ENCODE results near the gene PKP2. TPM values are rescaled to one million over a fixed set of nuclear protein-coding genes. Genes with fewer than 3 reads are reported as not detected.

Gene PKP2
- total RNA-seq, 1 experiment from 2014 or later: 18.4 TPM

GRCh38 chr12:32885831-32886230 is 10.7 kb downstream of the PKP2 start:
- no peak overlapping the region for H3K9ac ChIP-seq (ENCODE audit: extremely low read depth, insufficient read length, low read length)
- H2BK15ac ChIP-seq (ENCODE audit: low read depth, low read length): no peak overlapping the region
- Mint-ChIP-seq H3K27me3 (ENCODE audit: low read depth) (no peaks in the 10 kb centered on the region), H3K9me3 (no peaks in the 10 kb centered on the region), H3K4me3 (no peak overlapping the region), H3K4me1 (peaks cover 26 to 29% of the 10 kb centered on the region in 2 experiments), H3K27ac (no peak overlapping the region), H3K36me3 (ENCODE audit: insufficient read depth in 1 of 3, low read depth in 3 of 3) (no peaks in the 10 kb centered on the region)
- H3K4me2 ChIP-seq (ENCODE audit: insufficient read depth, insufficient read length, low read length): no peak overlapping the region
- no peak overlapping the region for H2AK5ac ChIP-seq (ENCODE audit: insufficient read length, low read length)
- WGBS (ENCODE audit: extremely low coverage, insufficient read length, low lambda C conversion rate): no CpG with 5 or more reads among the region's 4 CpGs
- H4K8ac ChIP-seq (replicated peaks; ENCODE audit: insufficient read length, low read depth, low read length): no peak overlapping the region
- no peak overlapping the region for H2BK12ac ChIP-seq (ENCODE audit: insufficient read length, low read depth, low read length)
- H3K9me3 ChIP-seq (ENCODE audit: control insufficient read depth, low read depth, low read length): no peaks in the 10 kb centered on the region
- no peak overlapping the region for H2BK120ac ChIP-seq (ENCODE audit: low read depth, low read length, poor library complexity, severe bottlenecking)
- no peak overlapping the region for H3K27ac ChIP-seq (ENCODE audit: insufficient read length, low read depth, low read length)
- no peak overlapping the region for H2AFZ ChIP-seq (ENCODE audit: low read length)
- peaks cover 3% of the 10 kb centered on the region for H3K79me1 ChIP-seq (ENCODE audit: insufficient read depth, low read depth, low read length, poor library complexity, severe bottlenecking)
- H4K20me1 ChIP-seq (ENCODE audit: control insufficient read depth, insufficient read depth, insufficient read length): no peaks in the 10 kb centered on the region
- no peak overlapping the region for H2BK20ac ChIP-seq (ENCODE audit: low read depth, low read length, poor library complexity, severe bottlenecking)
- H4K91ac ChIP-seq (ENCODE audit: insufficient read length, low read depth, low read length): no peak overlapping the region
- peaks cover 7% of the 10 kb centered on the region; the same call in 1 of the 2 replicates for H3K4me1 ChIP-seq (ENCODE audit: insufficient read depth, low read length)
- no peak overlapping the region for H3T11ph ChIP-seq (ENCODE audit: low read length)
- H3K27me3 ChIP-seq (ENCODE audit: insufficient read depth, low read length): no peaks in the 10 kb centered on the region
- no peaks in the 10 kb centered on the region for H3K23me2 ChIP-seq (ENCODE audit: insufficient read length, low read depth, low read length, poor library complexity, severe bottlenecking)
- H4K5ac ChIP-seq (ENCODE audit: insufficient read length, low read depth, low read length): no peak overlapping the region
- H3K4ac ChIP-seq (ENCODE audit: low read depth, low read length): no peak overlapping the region
- no peak overlapping the region for H3K23ac ChIP-seq (ENCODE audit: insufficient read length, low read depth, low read length)
- DNase-seq: no peak
- no peak overlapping the region for H3K56ac ChIP-seq (ENCODE audit: insufficient read length, low read depth, low read length)
- no peak overlapping the region for H3K14ac ChIP-seq (ENCODE audit: insufficient read depth, low read length)
- TF ChIP-seq, protein P1, sequence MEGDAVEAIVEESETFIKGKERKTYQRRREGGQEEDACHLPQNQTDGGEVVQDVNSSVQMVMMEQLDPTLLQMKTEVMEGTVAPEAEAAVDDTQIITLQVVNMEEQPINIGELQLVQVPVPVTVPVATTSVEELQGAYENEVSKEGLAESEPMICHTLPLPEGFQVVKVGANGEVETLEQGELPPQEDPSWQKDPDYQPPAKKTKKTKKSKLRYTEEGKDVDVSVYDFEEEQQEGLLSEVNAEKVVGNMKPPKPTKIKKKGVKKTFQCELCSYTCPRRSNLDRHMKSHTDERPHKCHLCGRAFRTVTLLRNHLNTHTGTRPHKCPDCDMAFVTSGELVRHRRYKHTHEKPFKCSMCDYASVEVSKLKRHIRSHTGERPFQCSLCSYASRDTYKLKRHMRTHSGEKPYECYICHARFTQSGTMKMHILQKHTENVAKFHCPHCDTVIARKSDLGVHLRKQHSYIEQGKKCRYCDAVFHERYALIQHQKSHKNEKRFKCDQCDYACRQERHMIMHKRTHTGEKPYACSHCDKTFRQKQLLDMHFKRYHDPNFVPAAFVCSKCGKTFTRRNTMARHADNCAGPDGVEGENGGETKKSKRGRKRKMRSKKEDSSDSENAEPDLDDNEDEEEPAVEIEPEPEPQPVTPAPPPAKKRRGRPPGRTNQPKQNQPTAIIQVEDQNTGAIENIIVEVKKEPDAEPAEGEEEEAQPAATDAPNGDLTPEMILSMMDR (conservative IDR thresholded peaks at IDR 0.05): no peak
- H2BK5ac ChIP-seq (ENCODE audit: insufficient read length, low read length): no peak overlapping the region
- no peak overlapping the region for H3K18ac ChIP-seq (ENCODE audit: insufficient read length, low read depth, low read length)
- peaks cover 3% of the 10 kb centered on the region; the same call in 1 of the 2 replicates for H3K79me2 ChIP-seq (ENCODE audit: insufficient read depth, low read length)
